ENCODE results near the gene IPPK. TPM values are rescaled to one million over a fixed set of nuclear protein-coding genes. Genes with fewer than 3 reads are reported as not detected.

Gene IPPK
- total RNA-seq, 1 experiment from 2014 or later: 5.4 TPM

- CTCF ChIA-PET: no interaction called here
- no peaks in the 10 kb centered on the region for H3K27me3 ChIP-seq (ENCODE audit: control insufficient read depth, insufficient read depth, low read length)
- BruUV-seq (replicated peaks): no TSS peak
- no peak for DNase-seq (ENCODE audit: low read depth, low spot score)
- H3K27ac ChIP-seq (ENCODE audit: low read length): no peak overlapping the region
- no peaks in the 10 kb centered on the region for H3K36me3 ChIP-seq (ENCODE audit: control insufficient read depth, insufficient read depth, low read length)
- in situ Hi-C loops (cut with HindIII; ENCODE audit: low pct_unique_long_range_greater_than_20kb, low sequenced_read_pairs) (no loop called here), intact Hi-C loops (cut with micrococcal nuclease; ENCODE audit: unreplicated experiment) (no loop called here)
- no peaks in the 10 kb centered on the region for H3K4me1 ChIP-seq (ENCODE audit: control insufficient read depth, insufficient read depth, low read length)
- no peak for ATAC-seq
- POLR2A ChIA-PET: no interaction called here
- no peak overlapping the region for H3K4me3 ChIP-seq (ENCODE audit: low read depth in 2 of 2, low read length in 2 of 2)
- H3K9me3 ChIP-seq (ENCODE audit: control insufficient read depth, insufficient read depth, low read depth, low read length): no peaks in the 10 kb centered on the region
- TF ChIP-seq REST (IDR thresholded peaks at IDR 0.05; ENCODE audit: insufficient read depth in 1 of 2, low read depth in 2 of 2, low read length in 1 of 2) (no peak), SIN3A (IDR thresholded peaks at IDR 0.05; ENCODE audit: borderline replicate concordance, insufficient read depth, low read depth, low read length) (no peak), POLR2AphosphoS5 (IDR thresholded peaks at IDR 0.05; ENCODE audit: low read depth, low read length) (no peak), TCF7L2 (IDR thresholded peaks at IDR 0.05; ENCODE audit: low read depth, low read length) (no peak), CTCF (IDR thresholded peaks at IDR 0.05) (no peak)
Measured at GRCh38 chr9:92661127-92661526, 8.8 kb downstream of the IPPK start.

- Histone ChIP-seq H3K27ac (ENCODE audit: low read length) (no peak overlapping the region), H3K9me3 (ENCODE audit: control insufficient read depth, insufficient read depth, low read depth, low read length) (no peaks in the 10 kb centered on the region), H3K36me3 (ENCODE audit: control insufficient read depth, insufficient read depth, low read length) (no peaks in the 10 kb centered on the region), H3K4me3 (ENCODE audit: low read depth in 2 of 2, low read length in 2 of 2) (no peak overlapping the region), H3K4me1 (ENCODE audit: control insufficient read depth, insufficient read depth, low read length) (no peaks in the 10 kb centered on the region), H3K27me3 (ENCODE audit: control insufficient read depth, insufficient read depth, low read length) (no peaks in the 10 kb centered on the region)
- DNase-seq (ENCODE audit: low read depth, low spot score): no peak
- in situ Hi-C loops (cut with HindIII; ENCODE audit: low pct_unique_long_range_greater_than_20kb, low sequenced_read_pairs) (no loop called here), intact Hi-C loops (cut with micrococcal nuclease; ENCODE audit: unreplicated experiment) (no loop called here)
- ChIA-PET POLR2A (no interaction called here), CTCF (no interaction called here)
- TF ChIP-seq CTCF (IDR thresholded peaks at IDR 0.05) (no peak), REST (IDR thresholded peaks at IDR 0.05; ENCODE audit: insufficient read depth in 1 of 2, low read depth in 2 of 2, low read length in 1 of 2) (no peak), SIN3A (IDR thresholded peaks at IDR 0.05; ENCODE audit: borderline replicate concordance, insufficient read depth, low read depth, low read length) (no peak), POLR2AphosphoS5 (IDR thresholded peaks at IDR 0.05; ENCODE audit: low read depth, low read length) (no peak), TCF7L2 (IDR thresholded peaks at IDR 0.05; ENCODE audit: low read depth, low read length) (no peak)
- no TSS peak for BruUV-seq (replicated peaks)
- no peak for ATAC-seq
Measured at GRCh38 chr9:92660266-92660665, 9.7 kb downstream of the IPPK start.
